Cortex of kidney (tissue), 1 donor: Measurements from ENCODE around the gene ADGRD1.

Experiments used
- DNase-seq: peaks from one replicate; lab custom pipeline; 2025; lab: John Stamatoyannopoulos, UW

Gene ADGRD1

GRCh38 chr12:131007031-131007739, 53.5 kb downstream of the ADGRD1 start:
- DNase-seq = no peak

- no peak for DNase-seq
These were observed 54.0 kb downstream of the ADGRD1 start for GRCh38 chr12:131007740-131008117.

GRCh38 chr12:131008131-131008912, 54.6 kb downstream of the ADGRD1 start:
- DNase-seq = no peak

- DNase-seq = no peak
These were observed 55.2 kb downstream of the ADGRD1 start for GRCh38 chr12:131008913-131009270.

- no peak for DNase-seq
These were observed 56.1 kb downstream of the ADGRD1 start for GRCh38 chr12:131009595-131010395.

- DNase-seq = no peak
These were observed 56.9 kb downstream of the ADGRD1 start for GRCh38 chr12:131010396-131011131.

GRCh38 chr12:131011165-131012079, 57.7 kb downstream of the ADGRD1 start:
- DNase-seq = no peak

GRCh38 chr12:131012279-131013069, 58.8 kb downstream of the ADGRD1 start:
- DNase-seq = no peak

- no peak for DNase-seq
These were observed 59.4 kb downstream of the ADGRD1 start for GRCh38 chr12:131013118-131013517.

GRCh38 chr12:131014343-131014742, 60.6 kb downstream of the ADGRD1 start:
- no peak for DNase-seq

GRCh38 chr12:131015581-131016337, 62.1 kb downstream of the ADGRD1 start:
- no peak for DNase-seq

- DNase-seq = no peak
These were observed 63.8 kb downstream of the ADGRD1 start for GRCh38 chr12:131017477-131017991.

GRCh38 chr12:131018019-131018620, 64.4 kb downstream of the ADGRD1 start:
- DNase-seq = no peak

- no peak for DNase-seq
These were observed 65.2 kb downstream of the ADGRD1 start for GRCh38 chr12:131018808-131019397.

GRCh38 chr12:131020326-131021153, 66.8 kb downstream of the ADGRD1 start:
- no peak for DNase-seq

GRCh38 chr12:131021154-131021541, 67.4 kb downstream of the ADGRD1 start:
- DNase-seq = no peak

GRCh38 chr12:131024026-131024425, 70.3 kb downstream of the ADGRD1 start:
- no peak for DNase-seq
